HG02885 (cell line): ENCODE data around the gene TPST1.
A peak's percentile ranks its signal among the peaks of the same experiment; 100 is the strongest.
"Not testable (repeated sequence)": the region's sequence is repeated elsewhere in the genome, so short reads cannot be mapped to it uniquely, and the experiment has no call there.

ENCODE experiments used
- ATAC-seq: cut with Tn5 transposase; IDR thresholded peaks from one replicate; pipeline ENCODE4 v1.9.1; 2021; ENCODE audit warnings: mild to moderate bottlenecking; ENCODE audit not compliant: unreplicated experiment, poor library complexity

TPST1 gene

DNA sequence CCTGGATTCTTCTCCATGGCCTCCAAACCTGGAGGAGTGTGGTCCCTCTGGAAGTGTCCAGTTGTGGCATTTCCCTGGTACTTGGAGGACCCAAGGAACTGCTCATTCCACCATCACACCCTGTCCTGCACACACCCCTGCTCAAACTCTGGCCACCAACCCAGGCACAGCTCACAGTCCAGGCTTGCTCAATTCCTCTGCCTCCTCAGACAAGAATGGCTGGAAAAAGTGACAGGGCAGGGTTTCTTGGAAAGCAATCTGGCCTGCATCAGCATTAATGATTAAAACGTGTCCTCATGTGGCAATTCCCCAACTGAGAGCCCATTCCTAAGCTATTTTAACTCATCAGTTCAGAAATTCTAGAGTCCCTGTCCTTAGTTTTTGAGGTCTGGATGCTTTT, 17.2 kb upstream of the TPST1 start:
- ATAC-seq = no peak

DNA sequence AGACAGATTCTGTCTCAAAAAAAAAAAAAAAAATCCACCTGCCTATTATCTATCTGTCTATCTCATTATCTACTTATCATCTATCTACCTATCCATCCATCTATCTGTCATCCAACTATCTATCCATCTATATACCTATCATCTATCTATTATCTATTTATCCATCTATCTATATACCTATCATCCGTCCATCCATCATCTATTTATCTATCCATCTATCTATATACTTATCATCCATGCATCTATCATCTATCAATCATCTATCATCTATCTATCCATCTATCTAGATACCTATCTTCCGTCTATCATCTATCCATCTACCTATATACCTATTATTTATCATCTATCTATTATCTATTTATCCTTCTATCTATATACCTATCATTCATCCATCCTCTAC, 16.5 kb upstream of the TPST1 start:
- no peak for ATAC-seq

DNA sequence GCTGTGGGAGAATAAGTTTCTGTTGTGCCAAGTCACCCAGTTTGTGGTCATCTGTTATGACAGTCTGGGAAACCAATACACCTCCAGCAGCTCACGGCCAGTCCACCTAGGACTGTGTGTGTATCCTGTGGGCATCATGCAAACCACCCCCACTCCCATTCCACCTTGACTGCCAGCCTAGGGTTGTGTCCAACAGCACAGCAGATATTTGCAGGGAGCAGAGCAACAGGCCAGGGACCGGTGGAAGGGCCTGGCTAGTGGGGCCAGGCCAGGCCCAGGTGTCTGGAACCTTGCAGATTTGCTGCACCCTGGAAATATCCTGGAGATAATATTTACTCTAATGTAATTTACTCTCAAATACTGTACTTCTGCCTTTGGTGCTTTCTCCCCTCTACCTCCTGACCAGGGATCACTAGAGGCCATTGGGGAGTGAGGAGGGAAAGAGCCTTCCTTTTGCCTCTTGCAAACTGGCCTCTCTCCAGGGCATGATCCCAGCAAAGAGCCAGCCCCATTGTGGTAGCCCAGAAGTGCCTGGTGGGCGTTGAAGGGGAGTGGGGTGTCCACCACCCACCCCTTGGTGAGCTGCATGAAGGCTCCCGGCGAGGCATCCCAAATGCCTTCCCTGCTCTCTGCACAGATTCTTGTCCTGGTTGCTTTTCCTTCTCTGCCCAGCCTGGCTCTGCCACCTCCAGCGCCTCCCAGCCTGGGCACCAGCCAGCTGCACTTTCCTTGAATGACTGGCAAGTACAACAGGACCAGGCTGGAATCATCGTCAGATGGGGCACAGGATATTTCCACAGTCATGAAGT, 15.2 kb upstream of the TPST1 start:
- ATAC-seq = no peak

DNA sequence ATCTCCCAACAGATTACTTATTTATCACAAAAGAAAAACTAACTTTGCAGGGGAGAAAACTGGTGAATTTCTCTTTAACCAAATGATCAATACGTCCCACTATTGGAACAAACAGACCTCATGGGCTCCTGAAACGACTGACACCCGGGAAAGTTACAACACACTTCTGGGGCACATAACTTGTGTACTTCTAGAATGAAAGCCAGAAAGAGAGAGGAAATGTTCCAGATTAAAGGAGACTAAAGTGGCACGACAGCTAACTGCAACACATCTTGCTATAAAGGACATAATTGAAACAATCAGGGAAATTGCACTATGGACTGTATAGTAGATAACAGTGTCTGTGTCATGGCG, 14.7 kb upstream of the TPST1 start:
- ATAC-seq = no peak

DNA sequence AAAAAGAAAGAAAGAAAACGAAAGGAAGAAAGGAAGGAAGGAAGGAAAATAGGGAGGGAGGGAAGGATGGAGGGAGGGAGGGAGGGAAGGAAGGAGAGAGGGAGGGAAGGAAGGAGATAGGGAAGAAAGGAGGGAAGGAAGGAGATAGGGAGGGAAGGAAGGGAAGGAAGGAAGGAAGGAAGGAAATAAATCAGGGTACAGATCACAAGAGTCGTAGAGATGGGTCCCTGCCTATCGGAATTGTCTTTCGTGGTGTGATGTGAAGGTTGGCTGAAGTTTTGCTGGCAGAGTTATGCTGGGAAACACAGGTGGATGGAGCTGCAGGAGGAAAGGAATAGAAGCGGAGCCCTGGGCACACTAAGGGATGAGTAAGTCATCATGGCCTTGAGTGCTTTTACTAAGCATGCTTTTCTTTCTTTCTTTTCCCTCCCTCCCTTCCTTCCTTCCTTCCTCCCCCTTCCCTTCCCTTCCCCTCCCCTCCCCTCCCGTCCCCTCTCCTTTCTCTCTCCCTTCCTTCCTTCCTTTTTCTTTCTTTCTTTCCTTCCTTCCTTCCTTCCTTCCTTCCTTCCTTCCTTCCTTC, 11.9 kb upstream of the TPST1 start:
- no peak for ATAC-seq

DNA sequence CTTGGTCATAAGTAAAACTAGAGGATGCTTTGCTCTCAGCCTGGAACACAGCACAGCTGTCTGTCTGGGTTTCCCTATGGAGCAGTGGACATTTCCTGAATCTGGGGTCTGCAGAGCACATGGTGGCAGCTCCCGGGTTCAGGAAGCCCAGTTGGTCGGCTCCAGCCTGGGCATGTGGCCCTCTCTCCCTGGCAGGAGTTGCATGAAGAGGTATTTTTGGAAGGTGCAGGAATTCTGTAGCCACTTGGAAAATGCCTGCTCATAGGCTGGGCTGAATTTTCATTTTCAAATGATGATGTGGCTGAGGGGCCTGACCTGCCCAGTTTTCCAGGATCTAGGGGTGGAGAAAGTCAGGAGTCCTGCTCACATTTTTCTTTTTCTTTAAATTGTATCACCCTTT, 6.7 kb upstream of the TPST1 start:
- no peak for ATAC-seq

DNA sequence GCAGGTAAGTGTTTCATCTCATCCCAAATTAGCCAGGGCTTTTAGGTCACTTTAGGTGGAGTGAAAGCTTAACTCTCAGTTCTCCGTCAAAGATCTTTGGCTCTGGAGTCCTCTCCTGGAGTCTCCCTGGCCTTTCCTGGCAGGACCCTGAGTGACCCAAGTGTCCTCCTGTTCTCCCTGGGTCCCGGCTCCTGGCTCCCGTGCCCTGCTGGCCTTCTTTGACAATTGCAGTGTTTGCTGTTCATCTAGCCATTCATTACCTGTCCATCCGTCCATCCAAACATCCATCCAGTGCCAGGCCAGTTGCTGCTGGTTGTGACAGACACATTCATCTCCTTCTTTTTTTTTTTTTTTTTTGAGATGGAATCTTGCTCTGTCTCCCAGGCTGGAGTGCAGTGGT, 6.2 kb upstream of the TPST1 start:
- no peak for ATAC-seq

DNA sequence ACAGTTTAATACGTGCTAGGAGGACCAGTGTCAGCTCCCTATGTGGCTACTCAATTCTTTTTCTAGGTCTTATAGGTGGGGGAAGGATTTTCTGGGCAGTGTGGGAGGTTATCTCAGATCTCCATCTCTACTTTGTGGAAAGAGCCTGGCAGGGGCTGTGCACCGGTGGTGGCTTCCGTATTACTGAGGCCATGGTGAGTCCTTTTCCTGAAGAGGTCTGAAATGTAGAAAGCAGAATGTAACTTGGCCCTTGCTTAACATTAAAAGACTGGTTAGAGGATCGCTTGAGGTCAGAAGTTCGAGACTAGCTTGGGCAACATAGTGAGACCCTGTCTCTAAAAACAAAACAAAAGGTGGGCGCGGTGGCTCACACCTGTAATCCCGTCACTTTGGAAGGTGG, 2.7 kb upstream of the TPST1 start:
- no peak for ATAC-seq

DNA sequence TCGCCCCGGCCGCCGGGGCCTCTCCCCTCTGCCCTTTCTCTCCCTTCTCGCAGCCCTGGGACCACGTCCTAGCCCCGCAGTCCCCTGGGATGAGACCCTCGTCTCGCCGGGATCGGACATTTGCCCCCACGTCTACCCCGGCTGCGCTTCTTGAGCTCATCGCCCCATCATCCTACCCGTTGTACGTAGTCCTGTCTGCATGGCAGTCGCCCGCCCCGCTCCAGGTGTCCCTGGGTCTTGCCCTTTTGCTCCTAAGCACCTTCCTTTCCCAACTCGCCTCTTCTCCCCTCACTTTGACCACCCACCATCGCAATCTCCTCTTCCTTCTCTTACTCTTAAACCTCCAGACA, 582 bp downstream of the TPST1 start:
- ATAC-seq = peak; percentile 1

DNA sequence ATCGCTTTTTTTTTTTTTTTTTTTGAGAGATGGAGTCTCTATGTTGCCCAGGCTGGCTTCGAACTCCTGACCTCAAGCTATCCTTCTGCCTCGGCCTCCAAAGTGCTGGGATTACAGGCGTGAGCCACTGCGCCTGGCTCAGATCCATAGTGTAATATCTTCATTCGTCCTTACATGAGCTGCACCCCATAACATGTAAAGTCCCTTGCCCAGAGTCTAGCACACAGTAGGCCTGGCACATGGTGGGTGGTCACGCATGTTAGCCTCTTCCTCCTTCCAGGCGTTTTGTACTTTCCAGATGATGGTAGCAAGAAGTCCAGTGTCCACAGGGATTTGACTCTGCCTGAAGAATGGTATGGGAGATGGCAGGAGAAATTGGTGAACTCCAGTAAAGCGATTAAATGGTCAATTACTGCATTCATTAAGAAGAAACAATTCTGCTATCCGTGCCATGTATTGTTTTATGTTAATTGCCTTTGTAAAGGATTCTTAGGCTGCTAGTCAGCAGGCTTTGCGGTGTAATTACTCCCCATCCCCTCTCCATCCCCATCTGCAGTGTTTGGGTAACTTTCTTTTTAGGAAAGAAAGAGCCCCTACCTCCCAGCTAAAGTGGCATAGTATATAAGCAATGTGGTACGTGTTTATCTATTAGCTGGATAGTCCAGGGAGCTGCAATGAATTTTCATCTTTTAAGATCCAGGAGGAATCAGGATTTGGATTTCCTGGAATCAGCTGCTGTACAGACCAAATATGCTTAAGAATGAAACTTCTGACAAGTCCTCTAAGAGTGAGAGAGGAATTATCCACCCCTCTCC, 1.2 kb downstream of the TPST1 start:
- no peak for ATAC-seq

DNA sequence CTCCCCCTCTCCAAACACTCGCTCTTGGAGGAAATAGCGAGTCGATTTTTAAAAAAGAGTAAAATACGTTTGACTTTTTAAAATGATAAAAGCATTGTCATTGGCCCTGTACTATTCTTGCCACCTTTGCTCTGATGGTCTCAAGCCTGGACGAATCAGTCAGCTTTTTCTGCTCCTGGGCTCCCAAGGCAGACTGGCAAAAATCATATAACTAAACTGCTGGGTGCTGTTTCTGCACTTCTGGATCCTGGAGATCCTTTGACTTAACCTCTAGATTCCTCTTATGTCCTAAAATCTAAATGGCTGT, 1.8 kb downstream of the TPST1 start:
- ATAC-seq = no peak

DNA sequence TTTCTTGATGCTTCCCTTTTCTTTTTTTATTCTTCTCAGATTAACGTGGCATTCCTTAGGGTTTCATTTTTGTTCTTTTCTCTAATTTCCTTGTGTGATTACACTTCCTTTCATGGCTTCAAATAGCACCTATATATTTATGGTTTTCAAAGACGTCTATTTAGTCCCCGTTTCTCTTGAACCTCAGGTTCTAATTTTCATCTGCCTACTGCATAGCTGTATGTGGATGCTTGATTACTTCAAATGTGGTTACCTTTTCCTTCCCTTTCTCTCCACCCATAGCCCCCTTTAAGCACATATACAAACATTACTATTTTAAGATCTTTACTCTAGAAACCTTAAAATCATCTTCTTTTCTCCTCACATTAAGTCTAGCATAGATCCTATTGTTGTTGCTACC, 2.4 kb downstream of the TPST1 start:
- ATAC-seq = no peak

DNA sequence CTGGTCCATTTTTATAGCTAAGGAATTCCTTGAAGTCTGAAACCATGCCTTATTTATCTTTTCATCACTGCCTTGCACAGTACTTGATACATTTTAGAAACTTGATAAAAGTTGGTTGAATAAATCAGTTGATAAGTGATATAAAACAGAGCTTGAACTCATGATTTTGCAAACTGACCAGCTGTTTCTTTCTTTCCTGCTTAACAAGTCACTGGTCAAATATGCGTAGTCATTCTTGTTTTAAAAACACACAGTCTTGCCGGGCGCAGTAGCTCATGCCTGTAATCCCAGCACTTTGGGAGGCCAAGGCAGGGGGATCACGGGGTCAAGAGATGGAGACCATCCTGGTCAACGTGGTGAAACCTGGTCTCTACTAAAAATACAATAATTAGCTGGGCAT, 6.3 kb downstream of the TPST1 start:
- no peak for ATAC-seq

DNA sequence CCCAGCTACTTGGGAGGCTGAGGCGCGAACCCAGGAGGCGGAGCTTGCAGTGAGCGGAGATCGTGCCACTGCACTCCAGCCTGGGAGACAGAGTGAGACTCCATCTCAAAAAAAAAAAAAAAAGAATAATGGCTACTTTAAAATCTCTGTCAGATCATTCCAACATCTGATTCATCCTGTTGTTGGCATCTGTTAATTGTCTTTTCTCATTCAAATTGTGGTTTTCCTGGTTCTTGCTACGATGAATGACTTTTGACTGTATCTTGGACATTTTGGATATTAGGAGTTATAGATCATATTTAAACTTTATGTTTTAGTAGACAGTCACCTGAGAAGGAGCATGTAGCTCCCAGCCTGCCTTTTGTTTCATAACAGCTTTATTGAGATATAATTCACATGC, 8.5 kb downstream of the TPST1 start:
- no peak for ATAC-seq

DNA sequence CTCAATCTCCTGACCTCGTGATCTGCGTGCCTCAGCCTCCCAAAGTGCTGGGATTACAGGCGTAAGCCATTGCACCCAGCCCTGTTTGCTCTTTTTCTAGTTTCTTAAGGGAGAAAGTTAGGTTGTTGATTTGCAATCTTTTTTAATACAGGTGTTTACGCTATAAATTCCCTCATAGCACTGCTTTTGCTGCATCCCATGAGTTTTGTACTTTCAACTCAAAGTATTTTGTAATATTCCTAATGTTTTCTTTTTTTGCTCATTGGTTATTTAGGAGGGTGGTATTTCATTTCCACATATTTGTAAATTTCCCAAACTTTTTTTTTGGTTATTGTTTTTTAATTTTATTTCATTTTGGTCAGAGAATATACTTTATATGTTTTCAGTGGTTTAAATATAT, 11.6 kb downstream of the TPST1 start:
- no peak for ATAC-seq

DNA sequence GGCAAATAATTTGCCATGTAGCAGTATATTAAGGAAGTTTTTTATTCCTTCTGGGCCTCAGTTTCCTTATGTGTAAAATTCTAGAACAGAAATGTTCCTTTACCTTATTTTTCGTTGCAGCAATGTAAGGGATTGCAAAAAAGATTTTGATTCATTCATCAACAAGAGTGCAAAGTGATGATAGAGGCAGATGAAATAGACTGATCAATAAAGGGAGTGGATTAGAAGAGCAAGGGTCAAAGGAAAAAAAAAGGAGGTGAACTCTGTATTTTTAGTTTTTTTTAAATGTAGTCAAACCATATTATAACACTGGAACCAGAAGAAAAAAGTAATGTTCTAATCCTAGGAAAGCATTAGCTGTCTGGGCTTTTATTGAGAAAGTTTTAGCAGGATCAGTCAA, 14.7 kb downstream of the TPST1 start:
- ATAC-seq = no peak

DNA sequence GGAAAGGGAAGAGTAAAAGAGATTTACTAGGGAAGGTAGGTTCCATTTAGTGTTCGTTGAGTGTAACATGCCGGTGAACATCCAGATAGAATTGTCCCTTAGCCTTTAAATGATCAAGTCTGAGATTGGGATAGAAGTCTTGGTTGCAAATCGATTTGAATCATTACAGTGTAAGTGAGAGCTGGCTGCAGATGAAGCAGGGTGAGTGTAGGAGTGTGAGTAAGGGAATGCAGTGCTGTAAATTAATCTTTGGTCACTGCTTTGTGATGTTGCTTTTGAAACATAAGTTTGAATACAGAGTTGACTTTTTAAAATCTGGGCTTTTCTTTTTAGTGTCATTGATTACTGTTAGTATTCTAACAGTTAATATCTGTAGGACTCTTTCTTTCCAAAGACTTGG, 16.3 kb downstream of the TPST1 start:
- no peak for ATAC-seq

DNA sequence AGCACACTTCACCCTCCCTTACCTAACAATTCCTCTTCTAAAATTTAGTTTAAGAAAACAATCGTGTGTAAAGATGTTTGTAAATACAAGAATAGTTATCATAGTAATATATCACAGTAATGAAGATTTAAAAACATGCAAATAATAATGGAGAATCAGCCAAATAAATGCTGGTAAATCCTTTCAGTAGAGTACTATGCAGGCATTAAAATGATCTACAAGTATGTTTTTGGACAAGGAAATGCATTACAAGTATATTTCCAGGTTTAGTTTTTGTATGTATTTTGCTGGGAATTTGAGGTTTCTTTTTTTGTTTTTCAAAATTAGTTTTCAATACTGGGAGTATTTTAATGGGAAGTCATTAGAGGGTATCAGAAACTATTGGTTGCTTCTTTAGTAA, 22.7 kb downstream of the TPST1 start:
- no peak for ATAC-seq

DNA sequence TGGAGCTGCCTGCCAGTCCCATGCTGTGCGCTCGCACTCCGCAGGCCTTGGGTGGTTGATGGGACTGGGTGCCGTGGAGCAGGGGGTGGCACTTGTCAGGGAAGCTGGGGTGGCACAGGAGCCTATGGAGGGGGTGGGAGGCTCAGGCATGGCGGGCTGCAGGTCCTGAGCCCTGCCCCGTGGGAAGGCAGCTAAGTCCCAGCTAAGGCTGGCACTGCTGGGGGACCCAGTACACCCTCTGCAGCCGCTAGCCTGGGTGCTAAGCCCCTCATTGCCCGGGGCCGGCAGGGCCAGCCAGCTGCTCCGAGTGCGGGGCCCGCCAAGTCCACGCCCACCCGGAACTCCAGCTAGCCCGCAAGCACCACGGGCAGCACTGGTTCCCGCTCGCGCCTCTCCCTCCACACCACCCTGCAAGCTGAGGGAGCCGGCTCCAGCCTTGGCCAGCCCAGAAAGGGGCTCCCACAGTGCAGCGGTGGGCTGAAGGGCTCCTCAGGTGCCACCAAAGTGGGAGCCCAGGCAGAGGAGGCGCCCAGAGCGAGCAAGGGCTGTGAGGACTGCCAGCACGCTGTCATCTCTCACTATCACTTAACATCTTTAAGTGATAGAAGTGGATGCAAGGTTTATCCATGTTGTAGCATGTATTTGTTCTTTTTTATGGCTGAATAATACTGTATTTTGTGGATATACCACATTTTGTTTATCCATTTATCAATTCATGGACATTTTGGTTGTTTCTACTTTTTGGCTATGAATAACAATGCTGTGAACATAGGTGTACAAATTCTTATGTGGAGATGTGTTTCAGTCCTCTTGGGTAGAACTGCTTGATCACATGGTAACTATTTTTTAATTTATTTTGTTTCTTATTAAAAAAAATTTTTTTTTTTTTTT, 26.4 kb downstream of the TPST1 start:
- not testable (repeated sequence) for ATAC-seq

DNA sequence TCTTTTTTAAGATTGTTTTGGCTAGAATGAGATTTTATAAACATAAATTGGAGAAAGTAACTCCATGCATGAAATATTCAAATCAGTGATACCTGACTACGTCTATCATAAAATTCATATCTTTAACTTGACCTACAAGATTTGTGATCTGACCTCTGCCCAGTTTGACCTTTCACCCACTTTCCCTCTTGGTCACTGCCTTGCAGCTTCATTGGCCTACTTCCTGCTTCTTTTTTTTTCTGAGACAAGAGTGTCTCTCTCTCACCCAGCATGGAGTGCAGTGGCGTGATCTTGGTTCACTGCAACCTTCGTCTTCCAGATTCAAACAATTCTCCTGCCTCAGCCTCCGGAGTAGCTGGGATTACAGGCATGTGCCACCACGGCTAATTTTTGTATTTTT, 28.5 kb downstream of the TPST1 start:
- no peak for ATAC-seq

DNA sequence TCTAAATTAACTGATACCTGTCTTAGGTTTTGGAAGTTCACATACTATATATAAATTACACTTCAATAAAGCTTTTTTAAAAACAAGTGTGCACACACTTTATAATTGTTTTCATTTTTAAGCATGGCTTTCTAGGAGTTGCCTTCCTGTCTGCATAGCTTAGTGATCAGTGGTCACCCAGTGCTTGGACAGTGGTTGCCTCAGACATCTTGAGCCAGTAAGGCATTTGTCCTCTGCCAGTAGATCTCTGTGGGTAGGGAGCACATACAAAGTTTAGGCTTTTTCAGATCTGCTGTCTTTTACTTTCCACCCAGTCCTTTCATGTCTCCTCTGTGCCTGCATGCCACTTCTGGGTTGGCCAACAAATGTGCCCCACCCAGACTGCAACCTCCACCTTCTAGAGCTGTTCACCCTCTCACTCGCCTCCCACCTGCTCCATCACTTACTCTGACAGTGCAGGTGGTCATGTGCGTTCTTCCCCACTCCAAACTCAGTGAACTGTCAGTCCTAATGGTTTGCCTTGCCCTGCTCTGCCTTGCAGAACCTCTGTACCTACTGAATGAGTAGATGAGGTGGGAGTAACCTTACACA, 31.7 kb downstream of the TPST1 start:
- ATAC-seq = no peak
